GM18519 (cell line): ENCODE results near the gene CA6.
"Not testable (repeated sequence)": the region's sequence is repeated elsewhere in the genome, so short reads cannot be mapped to it uniquely, and the experiment has no call there.

Source experiments
- ATAC-seq: cut with Tn5 transposase; IDR thresholded peaks from one replicate; pipeline ENCODE4 v1.9.1; 2021; ENCODE audit warnings: mild to moderate bottlenecking, moderate library complexity; ENCODE audit not compliant: unreplicated experiment, low FRiP score

Gene CA6

GRCh38 chr1:8925960-8926359, 19.7 kb upstream of the CA6 start:
- ATAC-seq: no peak

GRCh38 chr1:8926707-8927694, 18.7 kb upstream of the CA6 start:
- no peak for ATAC-seq

GRCh38 chr1:8930116-8930515, 15.6 kb upstream of the CA6 start:
- ATAC-seq: no peak

GRCh38 chr1:8937051-8937450, 8.6 kb upstream of the CA6 start:
- not testable (repeated sequence) for ATAC-seq

- no peak for ATAC-seq
Measured at GRCh38 chr1:8937701-8938100, 8.0 kb upstream of the CA6 start.

GRCh38 chr1:8938232-8938999, 7.3 kb upstream of the CA6 start:
- no peak for ATAC-seq

GRCh38 chr1:8939000-8939265, 6.7 kb upstream of the CA6 start:
- ATAC-seq: no peak

- no peak for ATAC-seq
Measured at GRCh38 chr1:8939362-8939995, 6.2 kb upstream of the CA6 start.

- ATAC-seq: no peak
Measured at GRCh38 chr1:8941906-8942305, 3.8 kb upstream of the CA6 start.

GRCh38 chr1:8943498-8944405, 1.9 kb upstream of the CA6 start:
- no peak for ATAC-seq

GRCh38 chr1:8947127-8947691, 1.5 kb downstream of the CA6 start:
- no peak for ATAC-seq

GRCh38 chr1:8950309-8950708, 4.6 kb downstream of the CA6 start:
- ATAC-seq: no peak

- ATAC-seq: no peak
Measured at GRCh38 chr1:8951231-8951630, 5.6 kb downstream of the CA6 start.

GRCh38 chr1:8955406-8955805, 9.7 kb downstream of the CA6 start:
- no peak for ATAC-seq

- no peak for ATAC-seq
Measured at GRCh38 chr1:8956461-8957349, 11.0 kb downstream of the CA6 start.

- no peak for ATAC-seq
Measured at GRCh38 chr1:8962812-8963530, 17.3 kb downstream of the CA6 start.

- no peak for ATAC-seq
Measured at GRCh38 chr1:8963963-8964362, 18.3 kb downstream of the CA6 start.

GRCh38 chr1:8965121-8965820, 19.6 kb downstream of the CA6 start:
- no peak for ATAC-seq
